WTC11 (cell line): ENCODE results near the gene CDIPT.

Experiments
- CBFB ChIP-seq: sonication (generic); formaldehyde crosslinking; IDR thresholded peaks from 2 replicates; pipeline ENCODE4 v1.8.1; 2022; ENCODE audit warnings: mild to moderate bottlenecking, low read depth, missing genetic modification reagents
- SMAD3 ChIP-seq: sonication (generic); formaldehyde crosslinking; IDR thresholded peaks from 2 replicates; pipeline ENCODE4 v1.8.0; 2022; ENCODE audit warnings: missing genetic modification reagents, mild to moderate bottlenecking, borderline replicate concordance
- ZBTB21 ChIP-seq: sonication (generic); formaldehyde crosslinking; IDR thresholded peaks from 2 replicates; pipeline ENCODE4 v1.8.1; 2023; ENCODE audit warnings: mild to moderate bottlenecking, missing genetic modification reagents, borderline replicate concordance
- TF ChIP-seq, protein P1 (sequence below): fragments of 200-600 bp; IDR thresholded peaks from 2 replicates; pipeline ENCODE4 v1.8.0; 2022; ENCODE audit warnings: antibody characterized with exemption
- TF ChIP-seq, protein P2 (sequence below): fragments of 250-450 bp; sonication (Bioruptor Pico); conservative IDR thresholded peaks from 2 replicates; pipeline ENCODE4 v1.9.0; 2021; ENCODE audit warnings: mild to moderate bottlenecking

DNA sequence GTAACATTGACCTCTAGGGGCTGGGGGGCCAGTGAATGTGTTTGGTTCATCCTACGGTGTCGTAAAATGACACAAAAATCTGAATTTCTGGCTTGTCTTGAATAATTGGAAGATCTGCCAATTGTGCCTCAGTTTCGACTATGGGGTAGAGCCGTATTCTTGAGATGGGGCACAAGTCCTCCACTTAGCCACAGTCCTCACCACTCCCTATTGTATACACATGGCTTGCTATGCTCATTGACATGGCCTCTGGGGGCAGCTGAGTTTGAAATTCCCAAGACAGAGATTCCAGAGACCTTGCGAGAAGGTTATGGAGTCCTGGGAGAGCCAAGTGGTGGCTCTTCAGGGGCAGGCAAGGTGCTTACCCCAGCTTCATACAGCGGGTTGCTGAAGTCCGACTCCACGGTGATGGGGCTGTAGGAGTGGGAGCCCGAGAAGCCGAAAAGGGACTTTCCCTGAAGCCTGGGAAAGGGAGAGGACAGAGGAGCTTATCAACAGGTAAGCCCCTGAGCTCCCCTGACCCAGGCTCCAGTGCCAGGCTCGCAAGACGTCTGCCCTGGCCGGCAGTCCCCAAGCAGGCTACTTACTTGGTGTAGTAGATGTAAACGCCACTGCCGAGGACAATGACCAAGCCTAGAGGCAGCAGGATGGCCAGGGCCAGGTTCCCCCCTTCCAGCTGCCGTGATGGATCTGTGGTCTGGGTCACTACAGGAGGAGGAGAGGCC lies 9.0 kb upstream of the CDIPT start:
- TF ChIP-seq SMAD3 (CRISPR knock-in tag): no peak
- TF ChIP-seq, protein P1, sequence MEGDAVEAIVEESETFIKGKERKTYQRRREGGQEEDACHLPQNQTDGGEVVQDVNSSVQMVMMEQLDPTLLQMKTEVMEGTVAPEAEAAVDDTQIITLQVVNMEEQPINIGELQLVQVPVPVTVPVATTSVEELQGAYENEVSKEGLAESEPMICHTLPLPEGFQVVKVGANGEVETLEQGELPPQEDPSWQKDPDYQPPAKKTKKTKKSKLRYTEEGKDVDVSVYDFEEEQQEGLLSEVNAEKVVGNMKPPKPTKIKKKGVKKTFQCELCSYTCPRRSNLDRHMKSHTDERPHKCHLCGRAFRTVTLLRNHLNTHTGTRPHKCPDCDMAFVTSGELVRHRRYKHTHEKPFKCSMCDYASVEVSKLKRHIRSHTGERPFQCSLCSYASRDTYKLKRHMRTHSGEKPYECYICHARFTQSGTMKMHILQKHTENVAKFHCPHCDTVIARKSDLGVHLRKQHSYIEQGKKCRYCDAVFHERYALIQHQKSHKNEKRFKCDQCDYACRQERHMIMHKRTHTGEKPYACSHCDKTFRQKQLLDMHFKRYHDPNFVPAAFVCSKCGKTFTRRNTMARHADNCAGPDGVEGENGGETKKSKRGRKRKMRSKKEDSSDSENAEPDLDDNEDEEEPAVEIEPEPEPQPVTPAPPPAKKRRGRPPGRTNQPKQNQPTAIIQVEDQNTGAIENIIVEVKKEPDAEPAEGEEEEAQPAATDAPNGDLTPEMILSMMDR: no peak
- TF ChIP-seq CBFB: no peak
- TF ChIP-seq, protein P2, sequence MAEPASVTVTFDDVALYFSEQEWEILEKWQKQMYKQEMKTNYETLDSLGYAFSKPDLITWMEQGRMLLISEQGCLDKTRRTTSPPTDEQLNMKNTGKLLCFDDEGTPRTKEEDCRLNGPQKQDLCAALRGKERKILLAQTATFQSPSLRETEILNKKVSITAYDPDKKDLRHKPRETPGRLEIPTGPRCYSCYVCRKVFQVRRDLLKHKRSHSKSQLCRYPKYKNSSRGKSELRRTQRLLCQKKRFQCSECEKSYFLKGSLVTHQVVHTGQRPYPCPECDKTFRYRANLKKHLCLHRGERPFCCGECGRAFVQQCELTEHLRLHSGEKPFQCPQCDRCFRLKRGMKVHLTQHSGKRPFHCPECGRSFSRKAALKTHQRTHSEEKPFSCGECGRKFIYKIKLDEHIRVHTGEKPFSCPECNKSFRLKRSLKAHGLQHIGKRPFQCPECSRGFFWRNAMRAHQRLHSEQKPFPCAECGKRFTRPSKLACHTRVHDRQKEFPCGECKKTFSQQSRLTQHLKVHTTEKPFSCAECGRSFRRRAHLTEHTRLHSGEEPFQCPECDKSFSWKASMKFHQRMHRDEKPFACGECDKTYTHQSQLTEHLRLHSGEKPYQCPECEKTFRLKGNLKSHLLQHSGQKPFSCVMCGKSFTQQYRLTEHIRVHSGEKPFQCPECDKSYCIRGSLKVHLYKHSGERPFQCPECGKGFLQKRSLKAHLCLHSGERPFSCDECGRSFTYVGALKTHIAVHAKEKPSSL: no peak
- TF ChIP-seq ZBTB21 (CRISPR knock-in tag): no peak
